HG03558 (cell line): Measurements from ENCODE around the gene TAF13.
"Not testable (repeated sequence)": the region's sequence is repeated elsewhere in the genome, so short reads cannot be mapped to it uniquely, and the experiment has no call there.

Experiments used
- ATAC-seq: cut with Tn5 transposase; IDR thresholded peaks from one replicate; pipeline ENCODE4 v1.9.1; 2021; ENCODE audit warnings: moderate number of reproducible peaks; ENCODE audit not compliant: unreplicated experiment; ENCODE audit errors: extremely low read depth

TAF13 gene

GRCh38 chr1:109050228-109050995, 25.4 kb downstream of the TAF13 start:
- ATAC-seq: no peak

- ATAC-seq: no peak
Measured at GRCh38 chr1:109048335-109048734, 27.5 kb downstream of the TAF13 start.

- ATAC-seq: no peak
Measured at GRCh38 chr1:109047339-109047738, 28.5 kb downstream of the TAF13 start.

GRCh38 chr1:109046671-109047070, 29.1 kb downstream of the TAF13 start:
- no peak for ATAC-seq

- no peak for ATAC-seq
Measured at GRCh38 chr1:109045595-109045994, 30.2 kb downstream of the TAF13 start.

GRCh38 chr1:109041621-109042468, 34.0 kb downstream of the TAF13 start, which contains the start of gene WDR47:
WDR47 (minus strand) TSS chr1:109042102; CDS start chr1:109023512, 18,590 bp downstream.
- peak; percentile 88 for ATAC-seq

- ATAC-seq: no peak
Measured at GRCh38 chr1:109040989-109041620, 34.7 kb downstream of the TAF13 start.

- no peak for ATAC-seq
Measured at GRCh38 chr1:109040627-109040988, 35.2 kb downstream of the TAF13 start.

GRCh38 chr1:109034382-109034781, 41.4 kb downstream of the TAF13 start:
- ATAC-seq: no peak

GRCh38 chr1:109029493-109029892, 46.3 kb downstream of the TAF13 start:
- ATAC-seq: not testable (repeated sequence)

- ATAC-seq: no peak
Measured at GRCh38 chr1:109027841-109028240, 48.0 kb downstream of the TAF13 start.

- ATAC-seq: no peak
Measured at GRCh38 chr1:109025694-109026093, 50.1 kb downstream of the TAF13 start.

GRCh38 chr1:109024646-109025045, 51.2 kb downstream of the TAF13 start:
- ATAC-seq: no peak

- ATAC-seq: no peak
Measured at GRCh38 chr1:109020693-109021257, 55.0 kb downstream of the TAF13 start.

- ATAC-seq: not testable (repeated sequence)
Measured at GRCh38 chr1:109017719-109018118, 58.1 kb downstream of the TAF13 start.

GRCh38 chr1:109017134-109017533, 58.7 kb downstream of the TAF13 start:
- ATAC-seq: no peak
